ENCODE measurements around the gene RNF32. TPM values are rescaled to one million over a fixed set of nuclear protein-coding genes. Genes with fewer than 3 reads are reported as not detected.

Gene RNF32
- 1 to 10 TPM; 2.0 to 3.7 (median 3.5) TPM for total RNA-seq
- long read RNA-seq, donor 1, partial matches to known transcripts: 0 of 2 reads
- long read RNA-seq, donor 1, other reads (novel, unspliced or antisense): 2 of 2 reads
- long read RNA-seq, donor 2: 0 reads

GRCh38 chr7:156640257-156640948 lies at the start of gene RNF32:
TSS of gene RNF32 (plus strand) at chr7:156640774. CDS start at chr7:156643878, 3,104 bp downstream.
- intact Hi-C loops (cut with DNase I, micrococcal nuclease): no loop called here

GRCh38 chr7:156592155-156592884 lies 48.3 kb upstream of the RNF32 start:
- intact Hi-C loops (cut with DNase I, micrococcal nuclease): no loop called here
- Histone ChIP-seq H3K4me1 (ENCODE audit: low read depth) (no peaks in the 10 kb centered on the region), H3K9me3 (peaks cover 6% of the 10 kb centered on the region), H3K4me3 (no peak overlapping the region), H3K36me3 (ENCODE audit: low read depth) (no peaks in the 10 kb centered on the region)
- no peak for DNase-seq
- TF ChIP-seq CTCF (IDR thresholded peaks at IDR 0.05): no peak
- peak; percentile 94 for ATAC-seq

More at GRCh38 chr7:156640257-156640948, at the start of gene RNF32:
- ATAC-seq (peak; percentile 98), DNase-seq (peak; percentile 98 to 99 (median 98))
- no peaks in the 10 kb centered on the region for H3K36me3 ChIP-seq (ENCODE audit: low read depth)
- H3K4me1 ChIP-seq (ENCODE audit: low read depth): peaks cover 4% of the 10 kb centered on the region
- peak; percentile 6 for TF ChIP-seq CTCF (IDR thresholded peaks at IDR 0.05)
- no peaks in the 10 kb centered on the region for H3K9me3 ChIP-seq
- H3K4me3 ChIP-seq: peak within 1 kb of the TSS; percentile 55

GRCh38 chr7:156594283-156595080 lies 46.1 kb upstream of the RNF32 start:
- ATAC-seq (no peak), DNase-seq (no peak)
- Histone ChIP-seq H3K9me3 (peaks cover 6% of the 10 kb centered on the region), H3K4me1 (ENCODE audit: low read depth) (no peaks in the 10 kb centered on the region), H3K4me3 (no peak overlapping the region), H3K36me3 (ENCODE audit: low read depth) (no peaks in the 10 kb centered on the region)
- no peak for TF ChIP-seq CTCF (IDR thresholded peaks at IDR 0.05)
- intact Hi-C loops (cut with DNase I, micrococcal nuclease): no loop called here

- H3K9me3 ChIP-seq: no peaks in the 10 kb centered on the region
- no peak for TF ChIP-seq CTCF (IDR thresholded peaks at IDR 0.05)
- H3K36me3 ChIP-seq (ENCODE audit: low read depth): no peaks in the 10 kb centered on the region
- DNase-seq (no peak), ATAC-seq (no peak)
- no peak overlapping the region for H3K4me3 ChIP-seq
- intact Hi-C loops (cut with DNase I, micrococcal nuclease): no loop called here
- peaks cover 13% of the 10 kb centered on the region for H3K4me1 ChIP-seq (ENCODE audit: low read depth)
These were observed 40.1 kb upstream of the RNF32 start for GRCh38 chr7:156600496-156600895.

- H3K4me1 ChIP-seq (ENCODE audit: low read depth): peaks cover 20% of the 10 kb centered on the region
- no peaks in the 10 kb centered on the region for H3K9me3 ChIP-seq
- TF ChIP-seq CTCF (IDR thresholded peaks at IDR 0.05): no peak
- H3K36me3 ChIP-seq (ENCODE audit: low read depth): no peaks in the 10 kb centered on the region
- ATAC-seq (peak; percentile 38), DNase-seq (no peak)
- no peak overlapping the region for H3K4me3 ChIP-seq
- intact Hi-C loops (cut with DNase I, micrococcal nuclease): no loop called here
These were observed 38.3 kb upstream of the RNF32 start for GRCh38 chr7:156602283-156602682.

Data from mucosa of descending colon (tissue), 3 donors.